ENCODE results near the gene ANKRD39. TPM values are rescaled to one million over a fixed set of nuclear protein-coding genes. Genes with fewer than 3 reads are reported as not detected.
"Not testable (repeated sequence)": the region's sequence is repeated elsewhere in the genome, so short reads cannot be mapped to it uniquely, and the experiment has no call there.

Gene ANKRD39
- total RNA-seq, 4 donors from 2014 or later: 9.7 to 55.3 (median 12.7) TPM

- Histone ChIP-seq H3K9me3 (no peaks in the 10 kb centered on the region), H3K27ac (peak overlapping the region in 1 of 4 donors; percentile 100), H3K4me3 (no peak overlapping the region), H3K36me3 (peaks cover 0 to 23% (median 6%) of the 10 kb centered on the region in 4 donors), H3K4me1 (peaks cover 14 to 48% (median 41%) of the 10 kb centered on the region in 4 donors), H3K27me3 (no peaks in the 10 kb centered on the region)
- DNase-seq: no peak
- no peak for TF ChIP-seq POLR2A (IDR thresholded peaks at IDR 0.05)
- peak in 1 of 5 experiments; percentile 18 for TF ChIP-seq CTCF (IDR thresholded peaks at IDR 0.05)
- TF ChIP-seq POLR2AphosphoS5 (IDR thresholded peaks at IDR 0.05): no peak
- no peak for TF ChIP-seq EP300 (IDR thresholded peaks at IDR 0.05; ENCODE audit: low read depth)
- intact Hi-C loops (cut with DNase I; ENCODE audit: low total_unique reads): no loop called here
- 80% methylated on average over 24 of the region's 25 CpGs; no CpG with 5 or more reads in 1 of the 2 donors for WGBS, 2 donors (ENCODE audit: low coverage in 1 of 2)
- in situ Hi-C loops (cut with MboI; ENCODE audit: low pct_ligation_motif_present in 1 of 4, low pct_unique_long_range_greater_than_20kb in 1 of 4, low sequenced_read_pairs in 3 of 4): no loop called here
Observed at GRCh38 chr2:96864343-96865091, 6.7 kb upstream of the ANKRD39 start.

GRCh38 chr2:96863575-96864342 lies 5.9 kb upstream of the ANKRD39 start:
- Histone ChIP-seq H3K27ac (peak overlapping the region in 1 of 4 donors; percentile 100), H3K4me1 (peaks cover 18 to 54% (median 48%) of the 10 kb centered on the region in 4 donors), H3K4me3 (no peak overlapping the region), H3K27me3 (no peaks in the 10 kb centered on the region), H3K9me3 (no peaks in the 10 kb centered on the region), H3K36me3 (peaks cover 0 to 23% (median 6%) of the 10 kb centered on the region in 4 donors)
- intact Hi-C loops (cut with DNase I; ENCODE audit: low total_unique reads) (no loop called here), in situ Hi-C loops (cut with MboI; ENCODE audit: low pct_ligation_motif_present in 1 of 4, low pct_unique_long_range_greater_than_20kb in 1 of 4, low sequenced_read_pairs in 3 of 4) (no loop called here)
- DNase-seq: no peak
- TF ChIP-seq CTCF (IDR thresholded peaks at IDR 0.05) (no peak), EP300 (IDR thresholded peaks at IDR 0.05; ENCODE audit: low read depth) (no peak), POLR2A (IDR thresholded peaks at IDR 0.05) (no peak), POLR2AphosphoS5 (IDR thresholded peaks at IDR 0.05) (no peak)
- 88% methylated on average over 19 of the region's 19 CpGs; no CpG with 5 or more reads in 1 of the 2 donors for WGBS, 2 donors (ENCODE audit: low coverage in 1 of 2)

- in situ Hi-C loops (cut with MboI; ENCODE audit: low pct_ligation_motif_present in 1 of 4, low pct_unique_long_range_greater_than_20kb in 1 of 4, low sequenced_read_pairs in 3 of 4): not testable (repeated sequence)
Observed at GRCh38 chr2:96863056-96863455, 5.2 kb upstream of the ANKRD39 start.

GRCh38 chr2:96861074-96861473 lies 3.3 kb upstream of the ANKRD39 start:
- intact Hi-C loops (cut with DNase I; ENCODE audit: low total_unique reads) (no loop called here), in situ Hi-C loops (cut with MboI; ENCODE audit: low pct_ligation_motif_present in 1 of 4, low pct_unique_long_range_greater_than_20kb in 1 of 4, low sequenced_read_pairs in 3 of 4) (no loop called here)
- peak overlapping the region in 1 of 4 donors; percentile 91 for H3K27ac ChIP-seq

More at GRCh38 chr2:96863056-96863455, 5.2 kb upstream of the ANKRD39 start:
- H3K9me3 ChIP-seq; DNase-seq; H3K4me3 ChIP-seq; H3K27me3 ChIP-seq; intact Hi-C loops (cut with DNase I; ENCODE audit: low total_unique reads): not testable (repeated sequence)
- Histone ChIP-seq H3K27ac (peak overlapping the region in 1 of 4 donors; percentile 100), H3K36me3 (peaks cover 0 to 23% (median 6%) of the 10 kb centered on the region in 4 donors), H3K4me1 (peaks cover 21 to 56% (median 49%) of the 10 kb centered on the region in 4 donors)
- WGBS, 2 donors (ENCODE audit: low coverage in 1 of 2): 87 to 100% methylated on average over 1 to 4 of the region's 4 CpGs

More at GRCh38 chr2:96861074-96861473, 3.3 kb upstream of the ANKRD39 start:
- no peak for DNase-seq
- H3K9me3 ChIP-seq: no peaks in the 10 kb centered on the region
- peaks cover 0 to 23% (median 6%) of the 10 kb centered on the region in 4 donors for H3K36me3 ChIP-seq
- 83% methylated on average over 13 of the region's 17 CpGs; no CpG with 5 or more reads in 1 of the 2 donors for WGBS, 2 donors (ENCODE audit: low coverage in 1 of 2)
- TF ChIP-seq POLR2A (IDR thresholded peaks at IDR 0.05) (no peak), EP300 (IDR thresholded peaks at IDR 0.05; ENCODE audit: low read depth) (no peak), CTCF (IDR thresholded peaks at IDR 0.05) (no peak), POLR2AphosphoS5 (IDR thresholded peaks at IDR 0.05) (no peak)
- H3K4me3 ChIP-seq: no peak overlapping the region
- H3K4me1 ChIP-seq: peaks cover 10 to 49% (median 40%) of the 10 kb centered on the region in 4 donors
- no peaks in the 10 kb centered on the region for H3K27me3 ChIP-seq

All from transverse colon (tissue), 4 donors.